HG03469 (cell line): ENCODE data around the gene CCDC188.

Experiments used
- ATAC-seq: cut with Tn5 transposase; IDR thresholded peaks from one replicate; pipeline ENCODE4 v1.9.1; 2021; ENCODE audit warnings: mild to moderate bottlenecking, moderate library complexity, moderate number of reproducible peaks; ENCODE audit not compliant: unreplicated experiment

The CCDC188 gene

DNA sequence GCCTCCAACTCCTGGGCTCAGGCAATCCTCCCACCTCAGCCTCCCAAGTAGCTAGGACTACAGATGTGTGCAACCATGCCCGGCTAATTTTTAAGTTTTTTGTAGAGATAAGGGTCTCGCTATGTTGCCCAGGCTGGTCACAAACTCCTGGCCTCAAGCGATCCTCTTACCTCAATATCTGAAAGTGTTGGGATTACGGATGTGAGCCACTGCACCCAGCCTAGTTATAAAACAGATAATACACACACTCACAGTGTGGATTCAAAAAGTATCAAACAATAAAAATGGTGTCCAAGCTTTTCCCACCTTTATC lies 377 bp upstream of the CCDC188 start:
- no peak for ATAC-seq

DNA sequence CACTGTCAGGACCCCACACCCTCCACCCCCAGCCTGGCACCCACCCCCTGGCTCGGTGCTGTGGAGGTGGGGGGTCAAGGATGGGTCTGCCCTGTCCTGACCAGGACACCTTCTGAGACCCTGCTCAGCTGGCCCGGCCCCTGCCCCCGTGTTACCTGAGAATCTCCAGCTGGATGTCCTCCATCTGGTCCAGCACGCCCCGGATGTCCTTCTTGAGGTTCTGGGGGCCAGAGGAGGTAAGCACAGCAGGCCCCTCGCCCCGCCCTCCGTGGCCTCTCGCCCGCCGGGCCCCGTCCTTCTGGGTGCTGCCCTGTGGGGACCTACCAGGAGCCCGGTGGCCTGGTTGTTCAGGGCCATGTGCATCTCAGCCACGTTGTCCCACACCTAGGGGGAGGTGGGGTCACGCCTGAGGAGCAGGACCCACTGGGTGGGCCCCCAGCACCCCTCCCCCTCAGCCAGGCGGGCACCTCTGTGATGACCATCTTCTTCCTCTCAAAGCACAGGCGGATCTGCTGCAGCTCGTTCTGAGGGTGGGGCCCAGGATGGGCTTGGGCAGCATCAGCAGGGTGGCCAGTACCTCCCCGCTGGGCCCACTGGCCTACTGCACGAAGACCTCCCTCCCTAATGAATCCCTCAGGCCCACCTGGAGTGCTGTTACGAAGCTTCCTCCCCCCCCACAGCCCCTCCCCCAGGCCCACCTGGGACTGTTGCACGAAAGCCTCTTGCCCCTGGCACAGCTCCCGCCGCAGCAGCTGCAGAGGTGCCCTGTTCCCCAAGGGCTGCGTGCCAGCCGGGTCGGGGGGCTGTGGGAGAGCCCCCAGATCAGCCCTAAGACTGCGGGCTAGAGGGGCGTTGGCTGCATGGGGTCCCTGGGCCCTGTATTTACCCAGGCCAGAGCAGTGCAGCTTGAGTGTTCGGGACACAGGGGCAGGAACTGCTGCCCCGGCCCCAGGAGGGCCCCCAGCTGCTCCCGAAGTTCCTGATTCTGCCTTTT lies 1.3 kb downstream of the CCDC188 start:
- ATAC-seq = no peak

DNA sequence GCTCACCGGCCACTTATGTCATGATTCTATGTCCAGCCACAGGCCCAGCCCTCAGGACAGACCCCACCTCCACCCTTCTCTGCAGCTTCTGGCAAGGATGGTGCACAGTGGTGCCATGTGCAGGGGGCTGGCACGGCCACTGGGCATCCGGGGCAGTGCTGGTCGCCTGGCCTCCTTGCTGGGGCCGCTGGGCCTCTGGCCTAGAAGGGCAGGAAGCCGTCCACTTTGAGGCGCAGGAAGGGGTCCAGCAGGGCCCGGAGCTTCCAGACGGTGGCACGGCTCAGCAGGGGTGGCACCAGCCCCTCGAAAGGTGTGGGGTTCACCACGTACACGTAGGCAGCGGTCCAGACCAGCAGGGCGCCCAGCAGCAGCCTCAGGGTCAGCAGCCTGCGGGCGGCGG lies 2.4 kb downstream of the CCDC188 start:
- ATAC-seq = no peak

DNA sequence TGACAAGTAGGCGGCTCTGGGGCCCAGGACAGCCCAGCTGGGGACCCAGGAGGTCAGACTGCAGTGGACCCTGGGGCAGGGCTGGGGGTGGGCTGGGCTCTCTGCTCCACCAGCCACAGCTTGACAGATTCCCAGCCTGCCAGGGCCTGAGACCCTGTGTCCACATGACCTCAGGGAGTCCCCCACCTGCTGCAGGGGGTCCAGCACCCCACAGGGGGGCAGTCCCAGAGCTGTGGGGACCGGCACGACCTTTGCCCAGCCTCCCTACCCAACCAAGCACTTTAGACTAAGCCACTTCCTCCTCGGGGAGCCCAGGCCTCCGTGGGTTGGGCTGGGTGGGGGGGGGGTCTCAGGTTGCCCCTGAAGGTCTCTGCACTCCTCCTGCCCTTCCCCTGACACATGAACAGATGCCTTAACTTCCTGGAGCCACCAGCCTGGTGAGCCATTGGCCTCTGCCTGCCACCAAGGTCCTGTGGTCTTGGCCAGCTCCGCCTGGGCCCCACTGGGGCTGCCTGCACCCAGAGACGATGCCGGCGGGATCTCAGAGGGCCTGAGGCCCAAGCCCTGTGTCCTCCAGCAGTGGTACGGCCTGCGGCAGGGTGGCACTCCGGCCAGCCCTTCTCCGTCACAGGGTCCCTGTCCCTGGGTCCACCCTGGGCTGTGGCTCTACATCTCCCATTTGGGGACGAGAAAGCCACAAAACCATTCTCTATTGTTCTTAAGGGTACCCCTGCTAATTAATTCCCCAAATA lies 3.4 kb downstream of the CCDC188 start:
- no peak for ATAC-seq

DNA sequence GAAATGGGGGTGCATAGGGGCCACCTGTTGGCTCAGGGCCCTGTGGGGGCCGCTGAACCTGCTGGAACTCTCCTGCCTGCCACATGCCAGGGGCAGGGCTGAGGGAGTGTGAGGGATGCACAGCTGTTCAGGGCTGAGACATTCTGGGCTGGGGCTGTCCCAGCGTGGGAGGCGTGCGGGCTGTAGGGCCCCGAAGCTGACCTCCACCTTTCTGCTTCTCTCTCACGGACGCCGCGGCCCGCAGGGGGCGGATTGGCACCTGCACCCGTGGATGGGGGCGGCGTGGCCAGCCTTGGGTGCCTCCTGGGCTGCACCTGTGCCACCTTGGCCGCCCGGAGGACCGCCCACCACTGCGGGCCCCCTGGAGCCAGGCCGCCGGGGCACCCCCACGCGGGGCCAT lies 4.1 kb downstream of the CCDC188 start:
- no peak for ATAC-seq

DNA sequence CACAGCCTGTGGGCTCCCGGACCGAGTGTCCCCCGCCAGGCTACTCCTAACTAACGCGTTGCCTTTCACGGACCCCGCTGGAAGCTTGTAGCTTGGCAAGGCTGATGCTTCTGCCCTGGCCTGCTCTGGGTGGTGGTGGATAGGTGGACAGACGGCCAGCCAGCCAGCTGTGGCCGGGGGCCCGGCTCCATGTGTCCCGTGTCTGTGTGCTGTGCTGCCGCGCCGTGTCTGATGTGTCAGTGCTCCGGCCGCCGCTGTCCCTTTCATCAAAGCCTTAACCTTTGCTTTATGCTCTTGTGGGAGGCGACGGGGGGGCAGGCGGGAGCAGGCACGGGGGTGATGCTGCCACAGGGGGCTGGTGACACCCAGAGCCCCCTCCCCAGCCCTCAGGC lies 5.0 kb downstream of the CCDC188 start:
- ATAC-seq = no peak

DNA sequence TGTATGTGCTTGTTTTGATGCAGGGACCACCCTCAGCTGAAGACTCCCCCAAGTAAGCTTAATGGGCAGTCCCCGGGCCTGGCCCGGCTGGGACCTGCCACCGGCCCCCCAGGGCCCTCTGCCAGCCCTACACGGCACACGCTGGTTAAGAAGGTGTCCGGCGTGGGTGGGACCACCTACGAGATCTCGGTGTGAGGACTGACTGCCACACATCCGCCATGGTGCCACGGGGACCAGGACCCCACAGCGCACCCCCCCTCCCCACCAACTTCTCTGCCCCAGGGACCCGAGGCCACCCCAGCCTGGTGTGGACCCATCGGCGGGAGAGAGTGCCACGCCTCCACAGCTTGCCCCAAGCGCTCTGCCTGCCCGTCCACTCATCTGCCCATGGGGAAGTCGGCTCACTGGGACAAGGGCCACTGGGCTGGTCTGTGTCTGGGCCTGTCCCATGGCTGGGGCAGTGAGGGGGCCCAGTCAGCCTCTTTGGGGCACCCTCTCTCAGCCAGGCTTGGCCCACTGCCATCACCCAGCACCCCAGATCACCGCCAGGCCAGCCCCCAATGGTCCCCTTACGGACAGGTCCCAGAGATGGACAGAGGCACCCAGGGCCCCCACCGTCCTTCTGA lies 5.5 kb downstream of the CCDC188 start:
- no peak for ATAC-seq

DNA sequence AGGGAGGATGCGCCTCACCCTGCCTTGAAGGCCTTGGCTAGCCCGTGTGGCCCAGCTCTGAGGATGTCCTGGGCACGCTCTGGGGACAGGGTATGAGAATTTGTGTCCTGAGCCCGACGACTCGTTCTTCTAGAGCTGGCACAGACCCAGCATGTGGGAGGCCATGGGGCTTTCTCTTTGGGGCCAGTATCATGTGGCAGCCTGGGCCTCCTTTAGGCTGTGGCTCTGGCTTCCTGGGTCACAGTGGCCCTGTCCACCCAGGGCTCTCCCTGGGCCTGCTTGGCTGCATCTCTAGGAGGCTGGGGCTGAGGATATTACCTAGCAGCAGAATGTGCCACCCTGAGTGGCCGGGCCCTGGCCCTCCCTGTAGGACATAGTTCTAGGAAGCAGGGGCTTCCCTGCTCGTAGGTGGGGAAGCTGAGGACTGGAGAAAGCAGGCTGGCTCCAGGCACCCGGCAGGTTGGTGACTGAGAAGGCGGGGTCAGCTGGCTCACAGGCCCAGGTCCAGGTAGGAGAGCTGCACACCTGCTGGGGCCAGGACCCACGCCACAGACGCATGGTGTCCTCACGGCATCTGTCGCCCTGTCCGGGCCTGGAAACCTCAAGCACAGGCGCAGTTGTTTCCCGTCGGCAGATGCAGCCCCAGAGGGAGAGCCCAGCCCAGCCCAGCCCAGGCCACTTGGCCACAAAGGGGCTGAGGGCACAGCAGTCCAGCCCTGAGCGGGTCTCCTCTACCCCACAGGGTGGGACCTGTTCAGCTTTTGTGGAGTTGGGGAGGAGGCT lies 6.8 kb downstream of the CCDC188 start:
- ATAC-seq = no peak

DNA sequence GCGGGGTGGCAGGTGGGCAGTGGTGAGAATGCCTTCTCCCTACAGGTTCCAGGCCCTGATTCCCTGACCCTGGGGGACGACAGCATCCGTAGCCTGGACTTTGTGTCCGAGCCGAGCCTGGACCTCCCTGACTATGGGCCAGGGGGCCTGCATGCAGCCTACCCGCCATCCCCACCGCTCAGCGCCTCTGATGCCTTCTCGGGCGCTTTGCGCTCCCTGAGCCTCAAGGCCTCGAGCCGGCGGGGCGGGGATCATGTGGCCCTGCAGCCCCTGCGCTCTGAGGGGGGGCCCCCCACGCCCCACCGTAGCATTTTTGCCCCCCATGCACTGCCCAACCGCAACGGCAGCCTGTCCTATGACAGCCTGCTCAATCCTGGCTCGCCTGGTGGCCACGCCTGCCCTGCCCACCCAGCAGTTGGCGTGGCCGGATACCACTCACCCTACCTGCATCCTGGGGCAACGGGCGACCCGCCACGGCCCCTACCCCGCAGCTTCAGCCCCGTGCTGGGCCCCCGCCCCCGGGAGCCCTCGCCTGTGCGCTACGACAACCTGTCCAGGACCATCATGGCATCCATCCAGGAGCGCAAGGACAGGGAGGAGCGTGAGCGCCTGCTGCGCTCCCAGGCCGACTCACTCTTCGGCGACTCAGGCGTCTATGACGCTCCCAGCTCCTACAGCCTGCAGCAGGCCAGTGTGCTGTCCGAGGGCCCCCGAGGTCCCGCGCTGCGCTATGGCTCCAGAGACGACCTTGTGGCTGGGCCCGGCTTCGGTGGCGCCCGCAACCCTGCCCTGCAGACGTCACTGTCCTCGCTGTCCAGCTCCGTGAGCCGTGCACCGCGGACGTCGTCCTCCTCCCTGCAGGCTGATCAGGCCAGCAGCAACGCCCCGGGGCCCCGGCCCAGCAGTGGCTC lies 7.9 kb downstream of the CCDC188 start:
- ATAC-seq = no peak

DNA sequence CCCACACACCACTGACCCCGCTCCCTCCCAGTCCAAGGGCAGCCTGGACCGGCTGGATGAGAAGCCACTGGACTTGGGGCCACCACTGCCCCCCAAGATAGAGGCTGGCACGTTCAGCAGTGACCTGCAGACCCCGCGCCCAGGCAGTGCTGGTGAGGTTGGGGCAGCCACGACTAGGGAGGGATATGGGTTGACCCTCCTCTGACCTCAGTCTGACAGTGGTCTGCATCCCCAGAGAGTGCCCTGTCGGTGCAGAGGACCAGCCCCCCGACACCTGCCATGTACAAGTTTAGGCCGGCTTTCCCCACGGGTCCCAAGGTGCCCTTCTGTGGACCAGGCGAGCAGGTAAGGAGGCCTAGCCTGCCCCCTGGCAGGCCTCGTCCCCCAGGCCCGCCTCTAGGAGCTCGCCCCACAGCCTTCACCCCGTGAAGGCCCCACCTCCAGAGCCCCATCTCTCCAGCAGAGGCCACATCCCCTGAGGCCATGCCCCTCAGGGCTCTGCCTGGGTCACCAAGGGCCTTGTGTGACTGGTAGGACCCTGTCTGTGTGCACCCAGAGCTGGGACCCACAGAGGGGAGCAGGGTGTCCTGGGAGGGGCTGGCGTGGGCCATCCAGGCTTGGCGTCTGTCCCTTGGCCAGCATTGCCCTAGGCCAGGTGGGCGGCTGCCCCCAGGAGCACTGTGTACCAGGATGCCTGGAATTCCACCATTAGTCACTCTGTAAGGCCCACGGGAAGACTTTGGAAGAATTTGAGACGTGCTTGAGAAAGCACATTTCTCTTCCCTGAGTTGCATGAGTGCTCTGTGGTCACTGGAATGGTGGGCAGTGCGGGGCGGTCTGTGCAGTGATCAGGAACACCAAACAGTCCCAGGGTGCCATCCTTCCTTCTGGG lies 9.4 kb downstream of the CCDC188 start:
- ATAC-seq = no peak

DNA sequence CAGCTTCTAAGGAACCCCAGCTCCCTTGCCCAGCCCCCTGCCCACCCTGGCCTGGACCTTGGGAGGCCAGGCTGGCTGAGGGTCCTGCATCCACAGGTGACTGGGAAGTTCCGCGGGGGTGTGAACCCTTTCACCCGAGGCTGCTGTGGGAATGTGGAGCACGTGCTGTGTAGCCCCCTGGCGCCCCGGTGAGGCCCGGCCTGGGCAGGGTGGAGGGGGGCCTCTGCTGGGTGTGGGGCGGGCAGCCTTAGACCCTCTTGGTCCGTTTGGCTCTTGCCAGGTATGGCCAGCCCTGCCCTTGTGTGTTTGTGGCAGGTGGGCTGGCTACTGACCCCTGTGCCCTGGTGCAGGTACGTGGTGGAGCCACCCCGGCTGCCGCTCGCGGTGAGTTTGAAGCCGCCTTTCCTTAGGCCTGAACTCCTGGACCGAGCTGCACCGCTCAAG lies 10.3 kb downstream of the CCDC188 start:
- ATAC-seq = no peak

DNA sequence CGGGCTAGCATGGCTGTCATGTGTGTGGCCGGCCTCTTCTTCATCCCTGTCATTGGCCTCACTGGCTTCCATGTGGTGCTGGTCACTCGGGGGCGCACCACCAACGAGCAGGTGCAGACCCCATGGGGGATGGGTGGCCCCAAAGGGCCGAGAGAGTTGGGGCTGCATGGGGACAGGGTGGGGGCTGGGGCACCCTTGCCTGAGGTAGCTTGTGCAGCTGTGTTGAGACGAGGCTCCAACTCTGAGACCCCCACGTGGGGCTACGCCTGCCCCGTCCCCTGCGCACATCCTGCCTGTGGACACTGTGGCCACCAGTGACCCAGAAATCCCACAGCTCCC lies 10.8 kb downstream of the CCDC188 start:
- no peak for ATAC-seq

DNA sequence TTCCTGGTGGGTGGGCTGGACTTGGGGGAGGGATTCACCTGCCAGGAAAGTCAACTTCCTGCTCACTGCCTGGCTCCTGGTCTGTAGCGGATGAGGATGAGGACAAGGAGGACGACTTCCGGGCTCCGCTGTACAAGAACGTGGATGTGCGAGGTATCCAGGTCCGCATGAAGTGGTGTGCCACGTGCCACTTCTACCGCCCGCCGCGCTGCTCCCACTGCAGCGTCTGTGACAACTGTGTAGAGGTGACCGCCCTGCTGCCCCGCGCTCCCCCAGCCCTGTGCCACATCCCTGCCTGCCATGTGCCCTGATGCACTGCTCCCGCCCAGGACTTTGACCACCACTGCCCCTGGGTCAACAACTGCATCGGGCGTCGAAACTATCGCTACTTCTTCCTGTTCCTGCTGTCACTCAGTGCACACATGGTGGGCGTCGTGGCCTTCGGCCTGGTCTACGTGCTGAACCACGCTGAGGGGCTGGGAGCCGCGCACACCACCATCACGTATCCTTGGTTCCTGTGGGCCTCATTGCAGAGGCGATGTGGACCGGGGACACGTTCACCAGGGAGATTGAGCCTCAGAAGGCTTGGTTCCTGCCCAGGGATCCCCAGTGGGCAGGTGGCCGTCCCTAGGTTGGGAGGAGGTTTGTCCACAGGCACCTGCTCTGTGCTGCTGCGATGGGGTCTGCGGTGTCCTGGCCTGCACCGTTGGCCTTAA lies 11.3 kb downstream of the CCDC188 start:
- ATAC-seq = no peak

DNA sequence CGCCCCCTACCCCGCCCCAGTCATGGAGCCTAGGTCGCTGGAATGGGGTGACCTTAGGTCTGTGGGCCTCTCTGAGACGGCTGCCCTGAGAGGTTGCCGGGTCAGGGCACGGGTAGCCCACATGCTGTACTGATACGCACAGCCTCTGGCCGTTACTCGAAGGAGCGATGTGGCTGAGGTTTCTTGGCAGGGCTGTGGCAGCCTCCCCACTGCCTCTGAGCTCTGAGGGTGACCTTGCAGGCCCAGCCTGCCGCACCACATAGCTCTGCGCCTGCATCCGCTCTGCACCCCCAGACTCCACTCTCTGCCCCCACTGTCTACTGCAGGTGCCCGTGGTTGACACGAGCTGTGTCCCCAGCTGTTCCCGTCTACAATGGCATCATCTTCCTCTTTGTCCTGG lies 12.0 kb downstream of the CCDC188 start:
- ATAC-seq = no peak

DNA sequence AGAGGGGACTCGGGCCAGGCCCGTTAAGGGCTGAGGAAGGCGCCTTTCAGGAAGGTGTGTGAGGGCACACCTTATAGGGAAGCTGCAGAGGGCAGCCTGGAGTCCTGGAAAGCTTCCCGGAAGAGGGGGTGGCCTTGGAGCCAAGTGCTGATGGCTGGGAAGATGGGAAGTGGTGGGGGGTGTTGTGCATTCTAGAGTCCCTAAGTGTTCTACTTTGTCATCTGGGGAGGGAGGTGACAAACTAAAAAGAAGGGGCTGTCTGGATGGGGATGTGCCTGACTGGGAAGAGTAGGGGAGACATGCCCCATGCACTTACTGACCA lies 12.5 kb downstream of the CCDC188 start:
- ATAC-seq = no peak

DNA sequence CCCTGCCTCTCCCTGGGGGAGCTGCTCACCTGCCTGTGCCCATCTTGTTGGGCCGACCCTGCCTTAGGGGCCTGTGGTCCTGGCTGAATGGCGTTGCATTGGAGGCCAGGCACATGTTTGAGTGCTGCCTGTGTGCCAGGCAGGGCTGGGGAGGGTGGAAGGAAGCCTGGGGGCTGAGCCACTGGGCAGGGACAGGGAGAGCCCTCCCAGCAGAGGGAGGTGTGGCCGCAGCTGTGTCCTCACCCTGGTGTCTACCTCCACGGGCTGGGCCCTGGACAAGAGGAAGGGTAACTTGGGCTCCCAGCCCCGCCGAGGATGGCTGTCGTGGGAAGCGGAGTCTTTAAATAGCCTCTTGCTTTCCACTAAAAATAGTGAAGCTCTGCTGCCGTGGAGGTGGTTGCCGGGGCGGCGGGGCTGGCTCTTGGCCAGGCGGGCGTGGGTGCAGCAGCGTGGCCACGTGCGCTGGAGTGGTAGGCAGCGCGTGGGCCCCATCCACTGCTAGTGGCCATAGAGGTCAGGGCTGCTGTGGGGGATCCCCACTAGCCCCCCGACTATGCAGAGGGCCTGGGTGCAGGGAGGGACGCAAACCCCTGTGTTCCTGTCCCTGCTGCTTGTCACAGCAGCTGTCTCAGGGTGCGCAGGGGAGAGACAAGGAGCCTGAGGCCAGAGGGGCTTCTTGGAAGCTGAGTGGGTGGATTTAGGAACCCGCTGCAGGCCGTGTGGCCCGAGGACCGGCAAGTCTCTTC lies 13.0 kb downstream of the CCDC188 start:
- ATAC-seq = no peak

DNA sequence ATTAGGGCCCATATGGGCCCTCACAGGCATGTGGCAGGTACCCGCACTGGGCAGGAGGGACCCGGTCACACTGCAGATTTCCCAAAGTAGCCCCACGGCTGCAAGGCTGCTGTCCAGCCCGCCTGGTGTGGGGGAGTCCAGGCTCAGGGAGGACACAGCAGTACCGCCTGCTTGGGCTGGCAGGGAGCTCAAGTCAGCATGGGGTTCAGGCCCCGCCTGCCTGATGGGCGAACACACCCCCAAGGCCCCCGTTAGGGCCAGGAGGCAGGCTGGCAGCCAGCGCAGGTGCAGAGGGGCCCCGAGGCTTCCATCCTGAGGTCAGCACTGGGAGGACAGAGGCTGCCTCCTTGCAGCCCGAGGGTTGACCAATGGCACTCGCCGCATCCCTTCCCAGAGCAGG lies 13.7 kb downstream of the CCDC188 start:
- ATAC-seq = no peak

DNA sequence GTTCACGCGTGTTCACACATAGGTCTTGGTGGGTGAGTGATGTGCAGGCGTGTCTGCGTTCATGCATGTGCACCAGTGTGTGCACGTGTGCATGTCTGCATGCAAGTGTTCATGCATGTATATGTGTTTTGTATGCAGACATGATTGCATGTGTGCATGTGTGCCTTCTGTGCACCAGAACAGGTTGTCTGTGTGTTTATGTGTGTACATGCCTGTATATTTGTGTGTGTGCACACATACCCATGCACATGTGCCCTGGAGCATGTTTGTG lies 14.3 kb downstream of the CCDC188 start:
- ATAC-seq = no peak
